Stimulated activated naive B cell treated with anti-CD40 and anti-IgM and Interleukin-4, amounts not matched to agents 10 μg/mL and 1 μg/mL and 100 μg/mL, for 72 hours (primary cell): ENCODE results near the gene GOSR2.
"Not testable (repeated sequence)": the region's sequence is repeated elsewhere in the genome, so short reads cannot be mapped to it uniquely, and the experiment has no call there.

ENCODE experiments used
- ATAC-seq, 2 donors: fragments of 150-1000 bp; cut with Tn5 transposase; replicated peaks; 2 replicates each; pipeline ENCODE4 v1.10.0; 2021; ENCODE audit warnings: moderate library complexity in 1 of 2
- DNase-seq: peaks from one replicate; pipeline ENCODE4 v3.0.0; 2021
- H3K27ac Mint-ChIP-seq: one replicate; pipeline ENCODE4 v1.8.0; 2022; ENCODE audit warnings: mild to moderate bottlenecking, mixed read lengths
- H3K27me3 Mint-ChIP-seq, 2 donors: one replicate each; pipeline ENCODE4 v1.8.0; 2022; ENCODE audit warnings: mixed read lengths in 2 of 2
- H3K36me3 Mint-ChIP-seq, 2 donors: one replicate each; pipeline ENCODE4 v1.8.0; 2022; ENCODE audit warnings: mixed read lengths in 2 of 2, mild to moderate bottlenecking in 1 of 2
- H3K4me1 Mint-ChIP-seq, 2 donors: one replicate each; pipeline ENCODE4 v1.8.0; 2022; ENCODE audit warnings: mixed read lengths in 2 of 2, mild to moderate bottlenecking in 1 of 2
- H3K4me3 Mint-ChIP-seq, 2 donors: one replicate each; pipeline ENCODE4 v1.8.0; 2022; ENCODE audit warnings: mild to moderate bottlenecking in 2 of 2, mixed read lengths in 2 of 2, moderate library complexity in 1 of 2
- H3K9me3 Mint-ChIP-seq, 2 donors: one replicate each; pipeline ENCODE4 v1.8.0; 2022; ENCODE audit warnings: mixed read lengths in 2 of 2, mild to moderate bottlenecking in 1 of 2

Gene GOSR2

DNA sequence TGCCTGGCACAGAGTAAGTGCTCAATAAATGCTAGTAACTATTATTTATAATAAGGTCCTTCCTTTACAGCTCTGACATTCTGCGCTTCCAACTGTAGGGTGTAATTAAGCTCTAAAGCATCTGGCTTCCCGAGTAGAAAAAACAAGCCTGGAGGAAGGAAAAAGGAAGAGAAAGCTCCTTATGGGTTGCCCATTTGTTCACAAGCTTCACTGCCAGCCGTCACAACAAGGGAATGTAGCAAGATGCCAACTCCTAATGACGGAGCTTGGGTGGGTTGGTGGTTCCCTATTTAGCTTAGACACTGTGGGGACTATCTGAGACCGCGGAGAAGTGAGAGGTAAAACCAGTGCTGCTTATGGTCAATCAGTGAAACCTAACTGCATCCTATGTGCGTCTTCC is 63.4 kb downstream of the GOSR2 start:
- Mint-ChIP-seq H3K27me3 (no peaks in the 10 kb centered on the region), H3K9me3 (no peaks in the 10 kb centered on the region), H3K4me3 (no peak overlapping the region), H3K4me1 (peaks cover 15 to 27% of the 10 kb centered on the region in 2 donors), H3K27ac (no peak overlapping the region), H3K36me3 (no peaks in the 10 kb centered on the region)
- ATAC-seq = no peak
- DNase-seq = no peak

DNA sequence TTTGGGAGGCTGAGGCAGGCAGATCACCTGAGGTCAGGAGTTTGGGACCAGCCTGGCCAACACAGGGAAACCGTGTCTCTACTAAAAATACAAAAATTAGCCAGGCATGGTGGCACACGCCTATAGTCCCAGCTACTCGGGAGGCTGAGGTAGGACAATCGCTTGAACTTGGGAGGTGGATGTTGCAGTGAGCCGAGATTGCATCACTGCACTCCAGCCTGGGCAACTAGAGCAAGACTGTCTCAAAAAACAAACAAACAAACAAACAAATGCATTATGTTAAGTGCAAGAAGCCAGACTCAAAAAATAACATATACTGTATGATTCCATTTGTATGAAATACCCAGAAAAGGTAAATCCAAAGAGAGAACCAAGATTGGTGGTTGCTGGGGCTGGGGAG is 65.0 kb downstream of the GOSR2 start:
- H3K36me3 Mint-ChIP-seq, H3K27ac Mint-ChIP-seq, H3K4me3 Mint-ChIP-seq, ATAC-seq, H3K9me3 Mint-ChIP-seq, H3K27me3 Mint-ChIP-seq, DNase-seq: not testable (repeated sequence)
- H3K4me1 Mint-ChIP-seq = peaks cover 12 to 23% of the 10 kb centered on the region in 2 donors

DNA sequence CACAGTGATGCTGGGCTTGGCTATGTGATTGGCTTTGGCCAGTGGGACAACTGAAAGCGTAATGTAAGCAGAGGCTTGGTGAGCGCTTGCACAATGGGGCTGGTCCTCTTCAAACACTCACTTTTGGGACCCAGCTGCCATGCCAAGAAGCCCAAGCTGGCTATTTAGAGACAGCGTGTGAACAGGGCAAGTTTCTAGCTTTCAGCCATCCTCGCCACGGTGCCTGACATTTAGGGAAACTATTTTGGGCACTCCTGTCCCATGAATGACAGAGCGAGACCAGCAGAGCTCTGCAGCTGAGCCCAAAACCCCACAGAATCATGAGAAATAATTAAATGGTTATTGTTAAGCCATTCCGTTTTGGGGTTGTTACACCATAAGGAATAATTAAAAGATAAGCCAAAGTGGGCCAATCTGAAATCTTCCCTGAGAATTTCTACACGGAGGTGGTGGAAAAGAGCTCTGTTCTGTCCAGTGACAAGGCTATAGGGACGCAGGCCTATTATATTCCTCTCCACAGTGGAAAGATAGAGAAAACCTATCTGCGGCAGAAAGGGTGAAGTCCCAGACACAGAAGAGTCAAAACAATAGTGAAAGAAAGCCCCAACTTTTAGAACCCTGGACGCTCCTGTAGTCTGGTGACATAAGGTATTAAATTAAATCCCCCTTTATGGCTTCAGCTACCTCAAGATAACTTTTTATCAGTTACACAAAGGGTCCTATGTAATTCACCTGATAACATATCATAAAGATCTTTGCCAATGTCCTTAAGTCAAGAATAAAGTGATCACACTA is 66.9 kb downstream of the GOSR2 start:
- DNase-seq = no peak
- Mint-ChIP-seq H3K4me3 (no peak overlapping the region), H3K27me3 (no peaks in the 10 kb centered on the region), H3K36me3 (no peaks in the 10 kb centered on the region), H3K27ac (peak overlapping the region; percentile 14), H3K9me3 (no peaks in the 10 kb centered on the region), H3K4me1 (peaks cover 11 to 41% of the 10 kb centered on the region in 2 donors)
- ATAC-seq = peak in 1 of 2 donors; percentile 78

DNA sequence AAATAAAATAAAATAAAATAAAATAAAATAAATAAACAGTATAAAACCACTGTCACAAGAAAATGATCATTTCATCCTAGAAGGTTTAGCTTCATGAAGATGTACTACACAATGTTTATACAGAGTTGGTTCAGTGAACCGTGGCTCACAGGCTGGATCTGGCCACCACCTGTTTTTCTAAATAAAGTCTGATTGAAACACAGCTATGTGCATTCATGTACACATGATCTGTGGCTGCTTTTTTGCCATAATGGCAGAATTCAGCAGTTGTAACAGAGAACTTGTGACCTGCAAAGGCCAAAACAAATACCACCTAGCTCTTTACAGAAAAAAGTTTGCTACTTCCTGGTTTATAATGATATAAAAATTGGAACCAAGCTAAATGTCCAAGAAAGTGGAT is 68.7 kb downstream of the GOSR2 start:
- H3K4me1 Mint-ChIP-seq = peaks cover 14 to 51% of the 10 kb centered on the region in 2 donors
- no peaks in the 10 kb centered on the region for H3K27me3 Mint-ChIP-seq
- ATAC-seq (peak; percentile 61 to 69), DNase-seq (no peak)
- no peaks in the 10 kb centered on the region for H3K9me3 Mint-ChIP-seq
- no peaks in the 10 kb centered on the region for H3K36me3 Mint-ChIP-seq
- no peak overlapping the region for H3K4me3 Mint-ChIP-seq
- no peak overlapping the region for H3K27ac Mint-ChIP-seq
